OCI-M2 (cell line): Measurements from ENCODE around the gene APOL2.
"Not testable (repeated sequence)": the region's sequence is repeated elsewhere in the genome, so short reads cannot be mapped to it uniquely, and the experiment has no call there.

ENCODE experiments used
- DNase-seq: peaks from one replicate; lab custom pipeline; 2025; ENCODE audit not compliant: unreplicated experiment; lab: John Stamatoyannopoulos, UW

The APOL2 gene

DNA sequence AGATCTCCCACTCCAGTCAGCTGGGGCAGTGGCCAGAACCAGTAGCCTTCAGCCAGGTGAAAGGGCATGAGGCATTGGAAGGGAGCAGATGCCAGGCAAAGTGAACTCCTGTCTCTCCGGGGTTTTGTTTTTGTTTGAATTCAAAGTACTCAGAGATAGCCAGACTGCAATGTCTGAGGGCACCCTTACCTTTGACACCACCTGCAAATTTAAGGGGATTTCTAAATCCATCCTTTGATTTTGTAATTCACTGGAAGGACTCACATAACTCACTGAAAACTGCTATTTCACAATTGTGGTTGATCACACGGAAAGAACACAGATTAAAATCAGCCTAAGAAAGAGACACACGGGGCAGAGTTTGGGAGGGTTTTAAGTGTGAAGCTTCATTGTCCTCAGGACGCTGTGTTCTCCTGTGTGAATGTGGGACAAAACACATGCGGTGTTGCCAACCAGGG is 23.9 kb upstream of the APOL2 start:
- not testable (repeated sequence) for DNase-seq

DNA sequence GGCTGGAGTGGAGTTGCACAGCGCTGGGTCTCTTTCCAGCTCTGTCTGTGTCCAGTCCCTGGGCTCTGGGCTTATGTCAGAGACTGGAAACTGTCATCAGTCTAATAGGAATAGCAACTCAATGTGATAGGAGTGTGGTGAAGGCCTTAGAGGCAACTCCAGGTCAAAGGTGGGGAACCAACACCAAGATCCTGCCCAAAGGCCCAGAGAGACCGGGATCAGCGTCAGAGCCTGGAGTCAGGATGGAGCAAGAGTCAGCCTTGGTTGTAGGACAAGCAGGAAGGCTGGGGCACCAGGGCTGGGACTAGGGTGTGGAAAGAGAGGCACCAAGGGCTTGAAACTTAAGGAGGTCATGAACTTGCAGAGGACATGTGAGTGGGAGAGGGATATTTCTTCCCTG is 23.0 kb upstream of the APOL2 start:
- not testable (repeated sequence) for DNase-seq

DNA sequence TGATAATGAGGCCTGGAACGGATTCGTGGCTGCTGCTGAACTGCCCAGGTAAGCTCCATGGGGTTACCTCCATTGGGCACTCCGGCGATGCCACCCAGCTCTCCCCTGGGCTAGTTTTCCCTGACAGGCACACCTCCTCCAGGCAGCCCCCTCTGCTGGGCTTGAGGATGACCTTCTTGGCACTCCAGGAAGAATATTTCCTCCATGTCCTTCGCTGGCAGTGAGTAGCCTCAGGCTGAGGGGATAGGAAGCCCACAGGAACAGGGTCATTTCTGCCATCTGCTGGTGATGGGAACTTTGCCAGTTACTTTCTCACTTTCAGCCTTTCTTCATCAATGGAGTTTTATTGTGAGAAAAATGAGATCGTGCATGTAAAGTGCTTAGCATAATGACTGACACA is 22.3 kb upstream of the APOL2 start:
- DNase-seq = not testable (repeated sequence)

DNA sequence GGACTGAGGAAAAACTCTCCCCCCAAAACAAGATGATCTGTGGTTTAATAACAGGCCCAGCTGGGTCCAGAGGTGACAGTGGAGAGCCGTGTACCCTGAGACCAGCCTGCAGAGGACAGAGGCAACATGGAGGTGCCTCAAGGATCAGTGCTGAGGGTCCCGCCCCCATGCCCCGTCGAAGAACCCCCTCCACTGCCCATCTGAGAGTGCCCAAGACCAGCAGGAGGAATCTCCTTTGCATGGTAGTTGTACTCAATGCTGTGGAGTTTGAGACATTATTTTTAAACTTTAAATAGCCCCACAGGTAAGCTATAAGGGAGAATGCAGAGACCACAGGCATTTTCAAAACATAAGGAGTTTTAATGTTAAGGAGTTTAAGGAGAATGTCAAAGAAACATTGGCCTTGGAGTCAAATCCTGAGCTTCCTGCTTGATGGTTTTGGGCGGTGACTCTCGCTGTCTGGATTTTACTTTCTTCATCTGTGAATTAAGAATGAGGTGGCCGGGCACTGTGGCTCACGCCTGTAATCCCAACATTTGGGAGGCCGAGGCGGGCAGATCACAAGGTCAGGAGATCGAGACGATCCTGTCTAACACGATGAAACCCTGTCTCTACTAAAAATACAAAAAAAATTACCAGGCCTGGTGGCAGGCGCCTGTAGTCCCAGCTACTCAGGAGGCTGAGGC is 20.4 kb upstream of the APOL2 start:
- DNase-seq = no peak

DNA sequence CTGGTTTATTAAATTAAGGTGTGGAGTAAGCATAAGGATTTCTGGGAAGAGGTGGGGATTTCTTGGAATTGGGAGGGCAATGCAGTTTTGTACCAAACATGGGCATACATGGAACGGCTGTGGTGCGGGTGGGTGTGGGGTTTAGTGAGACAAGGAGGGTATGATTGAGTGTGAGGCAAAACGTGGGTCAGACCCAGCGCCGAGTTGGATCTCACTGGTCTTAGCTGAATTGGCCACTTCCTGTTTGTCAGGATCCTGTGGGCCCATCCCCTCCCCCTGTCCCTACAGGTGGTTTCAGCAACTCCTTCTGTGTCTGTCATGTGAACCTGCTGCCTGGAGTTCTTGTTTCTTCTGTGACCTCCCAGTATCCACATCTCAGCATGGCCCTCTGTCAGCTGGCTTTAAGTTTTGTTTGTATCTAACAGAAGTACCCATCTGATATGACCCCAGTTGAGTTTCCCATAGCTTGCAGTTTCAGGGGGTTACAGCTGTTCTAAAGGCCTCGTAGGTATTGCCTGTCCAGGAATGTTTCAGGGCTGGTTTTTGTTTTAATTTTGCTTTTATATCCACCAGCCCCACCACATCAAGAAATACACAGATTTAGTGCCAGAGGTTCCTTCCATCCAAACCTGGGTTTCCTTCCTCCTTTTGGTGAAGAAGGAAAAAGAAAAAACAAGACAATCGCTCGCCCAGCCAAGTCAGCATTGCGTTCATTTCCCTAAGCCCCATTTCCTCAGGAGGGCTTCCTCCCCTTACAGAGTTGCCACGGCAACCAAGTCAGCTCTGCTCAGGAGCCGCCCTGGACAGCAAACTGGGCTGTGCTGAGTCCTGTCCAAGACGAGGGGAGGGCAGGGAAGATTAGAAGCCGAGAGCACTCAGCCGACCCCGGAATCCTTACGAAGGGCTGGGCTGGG is 19.6 kb upstream of the APOL2 start:
- DNase-seq = no peak

GRCh38 chr22:36257948-36258670 is 18.8 kb upstream of the APOL2 start:
- DNase-seq = no peak

DNA sequence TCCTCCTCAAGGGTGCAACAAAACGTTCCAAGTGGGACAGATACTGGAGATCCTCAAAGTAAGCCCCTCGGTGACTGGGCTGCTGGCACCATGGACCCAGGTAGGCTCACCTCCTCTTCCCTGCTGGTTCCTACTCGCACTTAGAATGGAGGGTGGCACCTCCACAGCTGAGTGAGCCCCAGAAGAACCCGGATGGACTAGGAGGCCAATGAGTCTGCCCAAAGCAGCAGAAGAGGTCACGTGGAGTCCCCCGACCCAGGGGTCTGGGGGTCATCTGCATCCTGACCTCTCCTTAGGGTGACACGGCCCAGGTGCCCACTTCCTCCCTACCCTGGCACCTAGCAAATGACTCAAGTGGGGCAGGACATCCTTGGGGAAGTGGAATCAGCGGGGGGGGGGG is 18.0 kb upstream of the APOL2 start:
- no peak for DNase-seq

DNA sequence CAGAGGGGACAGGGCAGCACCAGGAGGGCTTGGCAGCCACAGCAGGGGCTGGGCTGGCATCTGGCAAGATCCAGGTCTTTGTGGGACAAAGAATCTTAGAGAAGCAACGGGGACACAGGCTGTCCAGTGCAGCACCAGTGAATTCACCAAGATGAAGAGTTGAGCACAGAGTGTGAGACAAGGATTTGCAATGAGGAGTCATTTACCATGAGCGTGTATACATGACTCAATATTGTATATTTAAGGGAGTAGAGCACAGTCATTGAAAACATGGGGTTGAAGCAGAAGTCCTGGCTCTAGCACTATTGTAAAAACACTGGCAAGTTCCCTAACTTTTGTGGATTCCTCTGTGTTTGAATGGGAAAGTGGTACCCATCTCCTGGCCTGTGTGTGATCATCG is 17.2 kb upstream of the APOL2 start:
- no peak for DNase-seq

- not testable (repeated sequence) for DNase-seq
These were observed 16.2 kb upstream of the APOL2 start for GRCh38 chr22:36255572-36255971.

DNA sequence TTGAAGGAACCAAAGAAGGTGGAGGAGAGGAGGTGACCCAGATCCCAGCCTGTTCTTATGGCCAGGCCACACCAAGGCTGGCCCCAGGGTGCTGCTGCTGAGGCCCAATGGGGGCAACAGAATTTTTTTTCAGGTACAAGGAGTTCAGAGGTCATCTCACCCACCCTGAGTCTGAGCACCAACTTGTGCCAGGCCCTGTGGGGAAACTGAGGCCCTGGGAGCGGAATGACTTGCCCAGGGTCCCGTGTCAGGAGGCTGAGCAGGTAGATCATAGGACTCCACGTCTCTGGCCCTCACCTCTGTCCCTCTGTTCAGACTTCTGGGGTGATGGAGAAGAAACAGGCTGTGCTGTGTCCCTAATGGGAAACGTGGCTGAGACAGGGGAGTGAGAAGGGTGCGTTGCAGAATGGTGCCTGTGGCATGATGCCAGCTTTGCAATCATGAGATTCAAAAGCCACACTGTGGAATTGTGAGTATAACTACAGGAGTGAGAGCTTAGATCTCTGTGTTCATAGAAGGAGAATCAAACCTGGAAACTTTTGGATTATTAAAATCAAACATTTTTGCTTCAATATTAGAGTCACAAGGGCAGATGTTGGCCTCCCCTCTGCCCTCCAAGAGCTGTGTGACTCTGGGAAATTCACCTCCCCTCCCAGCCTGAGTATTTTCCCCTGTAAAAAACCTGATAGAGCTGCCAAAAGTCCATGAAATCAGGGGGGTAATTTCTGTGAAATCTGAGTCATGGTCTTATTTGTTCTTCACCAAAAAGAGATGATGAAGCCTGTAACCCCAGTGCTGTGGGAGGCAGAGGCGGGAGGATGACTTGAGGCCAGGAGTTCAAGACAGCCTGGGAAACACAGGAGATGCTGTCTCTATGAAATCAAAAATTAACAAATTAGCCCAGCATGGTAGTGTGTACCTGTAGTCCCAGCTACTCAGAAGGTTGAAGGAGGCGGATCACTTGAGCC is 14.5 kb upstream of the APOL2 start:
- no peak for DNase-seq

GRCh38 chr22:36252754-36253522 is 13.6 kb upstream of the APOL2 start, which contains the start of gene APOL1:
Gene APOL1 (plus strand): TSS chr22:36253133. CDS start chr22:36254956, 1,823 bp downstream.
- no peak for DNase-seq

- not testable (repeated sequence) for DNase-seq
These were observed 12.8 kb upstream of the APOL2 start for GRCh38 chr22:36251979-36252608.

GRCh38 chr22:36250292-36250960 is 11.1 kb upstream of the APOL2 start:
- not testable (repeated sequence) for DNase-seq

- DNase-seq = no peak
These were observed 9.8 kb upstream of the APOL2 start for GRCh38 chr22:36249160-36249559.

DNA sequence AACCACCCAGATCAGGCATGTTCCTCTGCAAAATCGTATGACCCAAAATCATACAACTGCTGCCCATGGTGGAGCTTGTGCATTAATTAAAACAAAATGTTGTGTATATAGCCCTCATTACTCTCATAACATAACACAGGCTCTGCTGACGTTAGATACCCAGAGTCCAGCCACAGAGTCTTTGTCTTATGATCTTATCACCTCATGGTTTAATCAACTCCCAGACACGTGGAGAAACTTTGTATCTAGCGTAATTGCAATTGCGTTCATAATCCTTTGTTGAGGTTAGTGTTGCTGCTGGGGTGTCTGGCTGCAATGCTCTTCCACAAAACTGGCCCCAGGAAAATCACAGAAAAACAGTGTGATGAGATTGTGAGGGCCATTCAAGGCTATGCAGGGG is 8.6 kb upstream of the APOL2 start:
- no peak for DNase-seq

GRCh38 chr22:36246718-36247117 is 7.4 kb upstream of the APOL2 start:
- no peak for DNase-seq

GRCh38 chr22:36245805-36246356 is 6.6 kb upstream of the APOL2 start:
- no peak for DNase-seq
